ENCODE results near the gene SYT2.

DNA sequence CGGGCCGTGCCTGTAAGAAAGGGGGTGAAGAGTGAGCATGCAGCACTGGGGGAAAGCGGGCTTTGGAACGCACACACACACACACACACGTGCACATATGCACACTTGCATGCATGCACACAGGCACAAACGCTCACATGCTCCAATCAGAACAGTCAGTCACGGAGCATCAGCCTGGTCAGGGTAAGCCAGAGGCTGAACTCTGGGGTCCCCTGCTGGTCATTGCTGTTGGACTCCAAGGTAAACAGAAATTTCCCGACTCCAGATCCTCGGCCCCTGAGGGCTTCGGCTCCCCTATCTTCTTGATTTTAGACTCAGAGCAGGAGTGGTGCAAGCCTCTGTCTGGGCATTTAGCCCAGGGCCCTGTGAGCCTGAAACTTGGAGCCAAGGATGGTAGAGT, 54.2 kb downstream of the SYT2 start:
- TF ChIP-seq CTCF (IDR thresholded peaks at IDR 0.05; ENCODE audit: borderline replicate concordance, extremely low read depth, low read length, poor library complexity, severe bottlenecking) = no peak
- no peak for TF ChIP-seq EZH2 (IDR thresholded peaks at IDR 0.05; ENCODE audit: borderline replicate concordance, low read depth, low read length, severe bottlenecking)

Data from DND-41 (cell line).